Left hindlimb (tissue), 1 donor: ENCODE results near the gene NLRC5.
A peak's percentile ranks its signal among the peaks of the same experiment; 100 is the strongest.
"Not testable (repeated sequence)": the region's sequence is repeated elsewhere in the genome, so short reads cannot be mapped to it uniquely, and the experiment has no call there.

ENCODE experiments used
- DNase-seq: peaks from one replicate; pipeline ENCODE4 v3.0.0-alpha.2; 2018

The NLRC5 gene

GRCh38 chr16:57054338-57054737, 65.0 kb downstream of the NLRC5 start:
- DNase-seq: no peak

- no peak for DNase-seq
Observed at GRCh38 chr16:57054771-57055170, 65.4 kb downstream of the NLRC5 start.

- no peak for DNase-seq
Observed at GRCh38 chr16:57055671-57056070, 66.3 kb downstream of the NLRC5 start.

- no peak for DNase-seq
Observed at GRCh38 chr16:57058291-57058861, 69.0 kb downstream of the NLRC5 start.

- DNase-seq: no peak
Observed at GRCh38 chr16:57060323-57061083, 71.1 kb downstream of the NLRC5 start.

GRCh38 chr16:57061084-57061905, 71.9 kb downstream of the NLRC5 start:
- DNase-seq: peak; percentile 58

GRCh38 chr16:57062329-57062728, 73.0 kb downstream of the NLRC5 start:
- DNase-seq: no peak

GRCh38 chr16:57063189-57063588, 73.8 kb downstream of the NLRC5 start:
- DNase-seq: not testable (repeated sequence)

GRCh38 chr16:57064995-57065394, 75.6 kb downstream of the NLRC5 start:
- DNase-seq: no peak

- DNase-seq: no peak
Observed at GRCh38 chr16:57066625-57067024, 77.3 kb downstream of the NLRC5 start.

- DNase-seq: no peak
Observed at GRCh38 chr16:57067347-57067746, 78.0 kb downstream of the NLRC5 start.

- no peak for DNase-seq
Observed at GRCh38 chr16:57069053-57069452, 79.7 kb downstream of the NLRC5 start.

GRCh38 chr16:57069635-57070370, 80.4 kb downstream of the NLRC5 start:
- no peak for DNase-seq

- DNase-seq: no peak
Observed at GRCh38 chr16:57070424-57070823, 81.1 kb downstream of the NLRC5 start.

- DNase-seq: not testable (repeated sequence)
Observed at GRCh38 chr16:57071081-57071732, 81.8 kb downstream of the NLRC5 start.

- DNase-seq: no peak
Observed at GRCh38 chr16:57071831-57072582, 82.7 kb downstream of the NLRC5 start.

GRCh38 chr16:57072616-57073275, 83.4 kb downstream of the NLRC5 start:
- DNase-seq: no peak

GRCh38 chr16:57077714-57078113, 88.4 kb downstream of the NLRC5 start:
- DNase-seq: no peak

- no peak for DNase-seq
Observed at GRCh38 chr16:57081744-57082143, 92.4 kb downstream of the NLRC5 start.

- no peak for DNase-seq
Observed at GRCh38 chr16:57082664-57083063, 93.3 kb downstream of the NLRC5 start.

- DNase-seq: no peak
Observed at GRCh38 chr16:57083485-57084126, 94.2 kb downstream of the NLRC5 start.
